22Rv1 (cell line): ENCODE results near the gene LEAP2.

Source experiments
- ZFX ChIP-seq: fragments of 450-650 bp; IDR thresholded peaks from 2 replicates; pipeline ENCODE4 v1.6.1; 2017; ENCODE audit warnings: antibody characterized with exemption, borderline replicate concordance
- TF ChIP-seq, protein P1 (sequence below): fragments of 450-650 bp; IDR thresholded peaks from 2 replicates; pipeline ENCODE4 v1.5.1; 2017; ENCODE audit warnings: mild to moderate bottlenecking

DNA sequence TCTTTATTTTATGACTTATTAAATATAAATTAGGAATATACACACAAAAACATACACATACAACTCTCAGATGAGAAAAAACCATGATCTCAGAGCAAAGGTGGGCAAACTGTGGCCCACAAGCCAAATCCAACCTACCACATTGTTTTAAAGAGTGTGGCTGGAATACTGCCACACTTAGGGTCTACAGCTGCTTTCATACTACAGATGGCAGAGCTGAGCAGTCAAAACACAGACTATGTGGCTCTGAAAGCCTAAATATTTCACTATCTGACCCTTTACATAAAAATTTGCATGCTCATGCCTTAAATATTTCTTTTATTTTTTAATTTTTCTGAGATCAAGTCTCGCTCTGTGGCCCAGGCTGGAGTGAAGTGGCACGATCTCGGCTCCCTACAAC lies 28.3 kb downstream of the LEAP2 start:
- TF ChIP-seq, protein P1, sequence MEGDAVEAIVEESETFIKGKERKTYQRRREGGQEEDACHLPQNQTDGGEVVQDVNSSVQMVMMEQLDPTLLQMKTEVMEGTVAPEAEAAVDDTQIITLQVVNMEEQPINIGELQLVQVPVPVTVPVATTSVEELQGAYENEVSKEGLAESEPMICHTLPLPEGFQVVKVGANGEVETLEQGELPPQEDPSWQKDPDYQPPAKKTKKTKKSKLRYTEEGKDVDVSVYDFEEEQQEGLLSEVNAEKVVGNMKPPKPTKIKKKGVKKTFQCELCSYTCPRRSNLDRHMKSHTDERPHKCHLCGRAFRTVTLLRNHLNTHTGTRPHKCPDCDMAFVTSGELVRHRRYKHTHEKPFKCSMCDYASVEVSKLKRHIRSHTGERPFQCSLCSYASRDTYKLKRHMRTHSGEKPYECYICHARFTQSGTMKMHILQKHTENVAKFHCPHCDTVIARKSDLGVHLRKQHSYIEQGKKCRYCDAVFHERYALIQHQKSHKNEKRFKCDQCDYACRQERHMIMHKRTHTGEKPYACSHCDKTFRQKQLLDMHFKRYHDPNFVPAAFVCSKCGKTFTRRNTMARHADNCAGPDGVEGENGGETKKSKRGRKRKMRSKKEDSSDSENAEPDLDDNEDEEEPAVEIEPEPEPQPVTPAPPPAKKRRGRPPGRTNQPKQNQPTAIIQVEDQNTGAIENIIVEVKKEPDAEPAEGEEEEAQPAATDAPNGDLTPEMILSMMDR = no peak
- TF ChIP-seq ZFX = no peak
